Activated CD4-positive, CD25-positive, alpha-beta regulatory T cell treated with anti-CD3 and anti-CD28 coated beads, Interleukin-2, amount 50 U/mL, for 16 hours (primary cell): ENCODE measurements around the gene ATP5PO.
"Not testable (repeated sequence)": the region's sequence is repeated elsewhere in the genome, so short reads cannot be mapped to it uniquely, and the experiment has no call there.

ENCODE experiments used
- DNase-seq: peaks from one replicate; pipeline ENCODE4 v3.0.0-alpha.2; 2020; ENCODE audit warnings: low read depth, low spot score

Gene ATP5PO

GRCh38 chr21:33869873-33870272 lies 45.7 kb downstream of the ATP5PO start:
- no peak for DNase-seq

- not testable (repeated sequence) for DNase-seq
These were observed 47.7 kb downstream of the ATP5PO start for GRCh38 chr21:33867868-33868267.

GRCh38 chr21:33866826-33867225 lies 48.8 kb downstream of the ATP5PO start:
- no peak for DNase-seq

GRCh38 chr21:33865996-33866575 lies 49.5 kb downstream of the ATP5PO start:
- no peak for DNase-seq

- no peak for DNase-seq
These were observed 50.4 kb downstream of the ATP5PO start for GRCh38 chr21:33865176-33865575.

GRCh38 chr21:33864150-33864549 lies 51.5 kb downstream of the ATP5PO start:
- no peak for DNase-seq

GRCh38 chr21:33863191-33863590 lies 52.4 kb downstream of the ATP5PO start:
- not testable (repeated sequence) for DNase-seq

- no peak for DNase-seq
These were observed 54.5 kb downstream of the ATP5PO start for GRCh38 chr21:33861125-33861524.

GRCh38 chr21:33860332-33860879 lies 55.2 kb downstream of the ATP5PO start:
- no peak for DNase-seq

GRCh38 chr21:33859373-33860102 lies 56.1 kb downstream of the ATP5PO start:
- no peak for DNase-seq

- DNase-seq, result no peak
These were observed 56.8 kb downstream of the ATP5PO start for GRCh38 chr21:33858667-33859372.

GRCh38 chr21:33857846-33858666 lies 57.5 kb downstream of the ATP5PO start:
- no peak for DNase-seq

GRCh38 chr21:33856893-33857527 lies 58.6 kb downstream of the ATP5PO start:
- DNase-seq, result no peak

- DNase-seq, result no peak
These were observed 60.4 kb downstream of the ATP5PO start for GRCh38 chr21:33855190-33855589.

- no peak for DNase-seq
These were observed 61.0 kb downstream of the ATP5PO start for GRCh38 chr21:33854604-33855003.
